IMR-90 (cell line): ENCODE results near the gene DGKD.

Experiments
- CEBPB ChIP-seq: IDR thresholded peaks from 2 replicates; pipeline ENCODE4 v1.6.1; 2012; ENCODE audit warnings: low read depth, low read length, improper control_type of control experiment
- CHD1 ChIP-seq: IDR thresholded peaks from 2 replicates; pipeline ENCODE4 v1.6.1; 2012; ENCODE audit warnings: low read depth, low read length, improper control_type of control experiment
- FOS ChIP-seq: fragments of 150-350 bp; IDR thresholded peaks from 2 replicates; pipeline ENCODE4 v1.6.1; 2016; ENCODE audit warnings: low read depth, low read length
- POLR2A ChIP-seq: IDR thresholded peaks from 2 replicates; pipeline ENCODE4 v1.6.1; 2012; ENCODE audit warnings: mild to moderate bottlenecking, low read depth, low read length
- RAD21 ChIP-seq: IDR thresholded peaks from 2 replicates; pipeline ENCODE4 v1.6.1; 2012; ENCODE audit warnings: low read length, improper control_type of control experiment
- RCOR1 ChIP-seq: IDR thresholded peaks from 2 replicates; pipeline ENCODE4 v1.6.1; 2012; ENCODE audit warnings: mild to moderate bottlenecking, low read length, improper control_type of control experiment; ENCODE audit not compliant: insufficient replicate concordance
- SMC3 ChIP-seq: fragments of 150-350 bp; IDR thresholded peaks from 2 replicates; pipeline ENCODE4 v1.6.1; 2016; ENCODE audit warnings: low read depth, mild to moderate bottlenecking, antibody characterized with exemption, low read length, moderate library complexity
- TF ChIP-seq, protein P1 (sequence below): conservative IDR thresholded peaks from 2 replicates; pipeline ENCODE4 v1.5.1; 2012; ENCODE audit warnings: mild to moderate bottlenecking, low read depth, low read length, improper control_type of control experiment

DNA sequence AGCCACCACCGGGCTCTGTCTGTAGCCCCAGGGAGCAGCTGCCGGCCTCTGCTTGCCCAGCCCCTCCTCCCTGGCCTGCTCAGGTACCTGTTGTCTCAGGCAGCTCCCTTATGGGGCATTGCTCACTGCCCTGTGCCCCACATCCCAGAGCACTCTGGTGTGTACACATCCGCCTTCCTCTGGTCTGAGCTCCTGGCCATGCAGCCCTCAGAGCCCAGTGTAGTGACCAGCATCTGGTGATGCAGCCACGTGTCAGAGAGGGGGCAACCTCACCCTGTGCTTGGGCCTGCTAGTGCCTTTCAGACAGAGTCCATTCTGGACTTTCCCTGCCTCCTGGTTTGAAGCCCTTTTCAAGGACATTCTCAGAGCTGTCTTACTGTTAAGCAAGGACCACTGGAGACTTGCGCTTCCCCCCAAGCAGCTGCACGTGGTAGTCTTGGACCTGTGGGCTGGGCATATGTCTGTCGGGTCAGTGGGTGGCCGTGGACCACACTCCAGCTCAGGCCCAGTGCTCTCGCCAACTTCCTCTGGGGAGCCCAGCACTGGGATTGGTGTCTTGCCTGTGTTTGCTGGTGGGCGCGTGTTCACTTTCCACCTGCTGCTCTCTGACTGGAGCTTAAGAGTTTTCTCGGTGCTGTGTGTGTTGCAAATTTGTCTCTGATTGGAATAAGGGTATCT lies 30.7 kb downstream of the DGKD start:
- TF ChIP-seq, protein P1, sequence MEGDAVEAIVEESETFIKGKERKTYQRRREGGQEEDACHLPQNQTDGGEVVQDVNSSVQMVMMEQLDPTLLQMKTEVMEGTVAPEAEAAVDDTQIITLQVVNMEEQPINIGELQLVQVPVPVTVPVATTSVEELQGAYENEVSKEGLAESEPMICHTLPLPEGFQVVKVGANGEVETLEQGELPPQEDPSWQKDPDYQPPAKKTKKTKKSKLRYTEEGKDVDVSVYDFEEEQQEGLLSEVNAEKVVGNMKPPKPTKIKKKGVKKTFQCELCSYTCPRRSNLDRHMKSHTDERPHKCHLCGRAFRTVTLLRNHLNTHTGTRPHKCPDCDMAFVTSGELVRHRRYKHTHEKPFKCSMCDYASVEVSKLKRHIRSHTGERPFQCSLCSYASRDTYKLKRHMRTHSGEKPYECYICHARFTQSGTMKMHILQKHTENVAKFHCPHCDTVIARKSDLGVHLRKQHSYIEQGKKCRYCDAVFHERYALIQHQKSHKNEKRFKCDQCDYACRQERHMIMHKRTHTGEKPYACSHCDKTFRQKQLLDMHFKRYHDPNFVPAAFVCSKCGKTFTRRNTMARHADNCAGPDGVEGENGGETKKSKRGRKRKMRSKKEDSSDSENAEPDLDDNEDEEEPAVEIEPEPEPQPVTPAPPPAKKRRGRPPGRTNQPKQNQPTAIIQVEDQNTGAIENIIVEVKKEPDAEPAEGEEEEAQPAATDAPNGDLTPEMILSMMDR = no peak
- no peak for TF ChIP-seq RAD21
- TF ChIP-seq POLR2A = no peak
- no peak for TF ChIP-seq RCOR1
- no peak for TF ChIP-seq CEBPB
- no peak for TF ChIP-seq CHD1
- peak; percentile 14; the same call in 1 of the 2 replicates for TF ChIP-seq SMC3
- TF ChIP-seq FOS = no peak
